D721Med (cell line): ENCODE measurements around the gene KIZ.

Source experiments
- DNase-seq: peaks from one replicate; pipeline ENCODE4 v3.0.0; 2011; ENCODE audit warnings: low spot score; ENCODE audit not compliant: insufficient read length
- FAIRE-seq: peaks from 2 replicates; lab custom pipeline; 2011; peaks lifted over from hg19 to GRCh38; lab: Jason Lieb, UNC
- TF ChIP-seq, protein P1 (sequence below): IDR thresholded peaks from 2 replicates; pipeline ENCODE4 v1.5.1; 2012; ENCODE audit warnings: mild to moderate bottlenecking, control low read depth; ENCODE audit not compliant: insufficient read depth; ENCODE audit errors: missing control alignments

Gene KIZ

DNA sequence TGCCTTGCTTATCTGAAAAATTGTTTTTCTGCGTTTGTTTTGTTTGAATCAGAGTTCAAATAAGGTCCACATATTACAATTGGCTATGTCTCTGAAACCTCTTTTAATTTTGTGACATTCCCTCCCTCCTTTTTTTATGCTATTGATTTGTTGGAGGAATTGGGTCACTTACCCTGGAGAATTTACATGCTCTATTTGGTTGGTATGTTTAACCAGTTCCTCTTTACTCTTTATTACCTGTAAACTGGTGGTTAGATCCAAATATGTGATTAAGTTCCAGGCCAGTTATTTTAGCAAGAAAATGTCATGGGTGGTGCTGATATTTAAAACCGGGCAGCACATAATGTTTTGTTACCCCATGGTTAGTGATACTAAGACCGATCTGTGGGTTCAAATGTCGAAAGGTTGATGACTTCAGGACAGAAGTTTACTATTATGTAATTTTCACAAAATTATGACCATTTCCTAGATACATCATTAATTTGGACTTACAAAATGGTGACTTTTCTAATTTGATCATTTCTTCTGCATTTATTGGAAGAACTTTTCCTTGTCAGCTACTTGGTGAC, 77.3 kb downstream of the KIZ start:
- FAIRE-seq: no peak
- no peak for DNase-seq
- TF ChIP-seq, protein P1, sequence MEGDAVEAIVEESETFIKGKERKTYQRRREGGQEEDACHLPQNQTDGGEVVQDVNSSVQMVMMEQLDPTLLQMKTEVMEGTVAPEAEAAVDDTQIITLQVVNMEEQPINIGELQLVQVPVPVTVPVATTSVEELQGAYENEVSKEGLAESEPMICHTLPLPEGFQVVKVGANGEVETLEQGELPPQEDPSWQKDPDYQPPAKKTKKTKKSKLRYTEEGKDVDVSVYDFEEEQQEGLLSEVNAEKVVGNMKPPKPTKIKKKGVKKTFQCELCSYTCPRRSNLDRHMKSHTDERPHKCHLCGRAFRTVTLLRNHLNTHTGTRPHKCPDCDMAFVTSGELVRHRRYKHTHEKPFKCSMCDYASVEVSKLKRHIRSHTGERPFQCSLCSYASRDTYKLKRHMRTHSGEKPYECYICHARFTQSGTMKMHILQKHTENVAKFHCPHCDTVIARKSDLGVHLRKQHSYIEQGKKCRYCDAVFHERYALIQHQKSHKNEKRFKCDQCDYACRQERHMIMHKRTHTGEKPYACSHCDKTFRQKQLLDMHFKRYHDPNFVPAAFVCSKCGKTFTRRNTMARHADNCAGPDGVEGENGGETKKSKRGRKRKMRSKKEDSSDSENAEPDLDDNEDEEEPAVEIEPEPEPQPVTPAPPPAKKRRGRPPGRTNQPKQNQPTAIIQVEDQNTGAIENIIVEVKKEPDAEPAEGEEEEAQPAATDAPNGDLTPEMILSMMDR: no peak

DNA sequence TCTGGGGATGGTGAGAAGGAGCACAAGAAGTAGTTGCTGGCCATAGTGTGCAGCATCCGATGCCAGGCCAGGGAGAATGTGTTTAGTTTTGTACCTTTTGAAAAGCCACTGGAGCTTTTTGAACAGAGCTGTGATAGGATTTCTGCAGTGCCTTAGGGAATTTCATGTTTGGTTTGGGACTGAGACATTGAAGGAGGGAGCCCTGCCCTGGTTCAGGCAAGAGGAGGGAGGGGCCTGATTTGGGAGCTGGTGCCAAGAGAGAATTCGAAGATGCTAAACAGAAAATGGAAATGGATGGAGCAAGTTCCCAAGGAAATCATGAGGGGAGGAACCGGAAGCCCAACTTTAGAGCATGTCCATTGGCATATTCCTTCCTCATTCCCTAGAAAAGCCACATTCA, 80.7 kb downstream of the KIZ start:
- DNase-seq (no peak), FAIRE-seq (no peak)
- TF ChIP-seq, protein P1: no peak

DNA sequence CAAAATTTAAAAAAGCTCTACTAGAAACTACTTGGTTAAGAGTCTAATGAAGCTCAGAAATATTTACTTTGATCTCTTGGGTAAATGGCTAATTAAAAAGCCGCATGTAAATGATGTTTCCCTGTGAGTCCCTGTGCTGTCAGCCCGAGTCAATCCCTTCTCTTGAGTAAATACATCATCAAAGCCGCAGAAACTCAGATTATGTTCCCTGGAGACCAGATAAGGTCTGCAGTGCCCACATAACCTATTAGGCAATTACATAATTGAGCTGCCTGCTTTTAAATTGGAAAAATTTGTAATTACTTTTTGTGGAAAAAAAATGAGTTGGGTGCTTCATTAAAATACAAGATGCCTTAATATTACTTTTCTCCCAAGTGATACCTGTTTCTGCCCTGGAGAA, 83.1 kb downstream of the KIZ start:
- FAIRE-seq (no peak), DNase-seq (no peak)
- TF ChIP-seq, protein P1: no peak

DNA sequence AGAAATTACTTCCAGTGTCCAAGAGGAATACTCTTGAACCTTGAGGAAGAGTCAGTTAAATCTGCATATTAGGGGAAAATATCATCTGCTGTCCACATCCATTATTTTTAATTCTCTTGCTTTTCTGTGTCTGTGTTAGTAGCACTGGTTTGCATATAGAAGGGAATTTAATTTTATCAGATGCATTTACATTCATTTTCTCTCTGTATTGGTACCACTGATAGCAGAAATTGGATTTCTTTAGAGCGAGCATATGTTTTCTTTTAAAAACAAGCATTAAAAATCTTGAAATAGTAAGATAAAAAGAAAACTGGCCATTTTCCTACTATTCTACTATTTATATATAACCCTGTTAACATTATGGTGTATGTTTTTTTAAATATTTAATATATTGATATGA, 83.8 kb downstream of the KIZ start:
- no peak for DNase-seq
- FAIRE-seq: no peak
- TF ChIP-seq, protein P1: no peak

DNA sequence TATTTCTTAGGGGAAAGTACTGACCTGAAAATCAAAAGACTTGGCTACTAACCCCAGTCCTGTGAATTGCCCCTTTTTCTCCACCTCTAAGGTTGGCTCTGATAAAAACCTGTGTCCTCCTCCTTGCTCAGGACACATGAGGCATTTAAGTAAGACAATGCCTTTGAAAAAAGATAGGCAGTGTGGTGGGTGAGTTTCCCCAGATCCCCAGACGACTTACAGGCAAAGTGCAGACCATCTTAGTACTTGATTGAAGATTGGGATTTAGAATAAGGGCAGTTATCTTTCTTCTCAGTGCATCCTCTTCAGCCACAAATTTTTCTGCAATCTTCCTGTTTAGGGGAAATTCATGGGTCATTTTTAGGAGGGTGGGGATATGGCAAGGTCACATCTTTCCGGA, 87.8 kb downstream of the KIZ start:
- DNase-seq: no peak
- TF ChIP-seq, protein P1: no peak
- FAIRE-seq: no peak

DNA sequence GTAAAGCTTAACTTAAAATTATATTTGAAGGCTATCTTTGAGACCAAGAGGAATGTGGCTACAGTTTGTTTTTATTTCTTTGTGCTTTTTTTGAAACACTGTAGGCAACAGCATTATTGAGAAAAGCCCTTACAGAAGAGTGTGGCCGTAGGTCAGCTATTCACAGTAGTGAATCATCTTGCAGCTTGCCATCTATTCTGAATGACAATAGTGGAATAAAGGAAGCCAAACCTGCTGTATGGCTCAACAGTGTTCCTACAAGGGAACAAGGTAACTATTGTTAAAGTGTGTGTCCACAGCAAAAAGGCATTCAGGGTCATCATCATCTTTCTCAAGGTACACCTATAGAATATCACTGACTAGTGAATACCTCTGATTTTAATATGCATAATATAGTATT, 88.5 kb downstream of the KIZ start:
- FAIRE-seq: no peak
- TF ChIP-seq, protein P1: no peak
- DNase-seq: no peak

DNA sequence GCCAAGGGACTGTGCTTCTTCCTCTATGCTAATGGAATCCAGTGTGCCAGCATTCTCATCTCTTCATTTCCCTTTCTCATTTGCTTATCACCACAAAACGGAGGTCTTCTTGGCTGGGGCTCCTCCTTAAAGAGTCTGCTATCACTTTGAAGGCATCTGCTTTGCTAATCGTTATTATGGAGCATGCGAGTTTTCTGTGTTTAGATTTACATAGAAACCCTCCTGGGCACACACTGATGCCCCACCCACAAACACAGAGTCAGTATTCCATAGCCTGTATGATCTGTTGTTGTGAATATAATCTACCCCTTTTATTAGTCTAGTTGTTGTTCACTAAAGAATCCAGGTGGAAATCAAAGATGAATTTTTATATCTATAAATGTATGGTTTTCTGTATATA, 93.8 kb downstream of the KIZ start:
- TF ChIP-seq, protein P1: no peak
- no peak for FAIRE-seq
- DNase-seq: no peak
